ENCODE results near the gene B3GAT1.
A peak's percentile ranks its signal among the peaks of the same experiment; 100 is the strongest.
"Not testable (repeated sequence)": the region's sequence is repeated elsewhere in the genome, so short reads cannot be mapped to it uniquely, and the experiment has no call there.

B3GAT1 gene

GRCh38 chr11:134412203-134413042, at the start of gene B3GAT1:
Gene B3GAT1 (minus strand): TSS chr11:134412242. CDS start chr11:134387659, 24,583 bp downstream.
- peak; percentile 31 for DNase-seq

- DNase-seq, result no peak
Measured at GRCh38 chr11:134461621-134462020, 49.6 kb upstream of the B3GAT1 start.

GRCh38 chr11:134460881-134461280, 48.8 kb upstream of the B3GAT1 start:
- DNase-seq, result no peak

GRCh38 chr11:134460062-134460561, 48.1 kb upstream of the B3GAT1 start:
- no peak for DNase-seq

- no peak for DNase-seq
Measured at GRCh38 chr11:134459246-134460061, 47.4 kb upstream of the B3GAT1 start.

GRCh38 chr11:134457411-134458007, 45.5 kb upstream of the B3GAT1 start:
- DNase-seq, result not testable (repeated sequence)

GRCh38 chr11:134455516-134455915, 43.5 kb upstream of the B3GAT1 start:
- no peak for DNase-seq

GRCh38 chr11:134454146-134454690, 42.2 kb upstream of the B3GAT1 start:
- DNase-seq, result no peak

- no peak for DNase-seq
Measured at GRCh38 chr11:134453441-134453840, 41.4 kb upstream of the B3GAT1 start.

GRCh38 chr11:134452838-134453155, 40.8 kb upstream of the B3GAT1 start:
- no peak for DNase-seq

GRCh38 chr11:134452026-134452837, 40.2 kb upstream of the B3GAT1 start:
- no peak for DNase-seq

- no peak for DNase-seq
Measured at GRCh38 chr11:134450186-134450585, 38.1 kb upstream of the B3GAT1 start.

- no peak for DNase-seq
Measured at GRCh38 chr11:134449713-134450112, 37.7 kb upstream of the B3GAT1 start.

GRCh38 chr11:134449051-134449450, 37.0 kb upstream of the B3GAT1 start:
- no peak for DNase-seq

- no peak for DNase-seq
Measured at GRCh38 chr11:134447696-134448095, 35.7 kb upstream of the B3GAT1 start.

GRCh38 chr11:134445601-134446325, 33.7 kb upstream of the B3GAT1 start:
- no peak for DNase-seq

GRCh38 chr11:134444160-134445108, 32.4 kb upstream of the B3GAT1 start:
- not testable (repeated sequence) for DNase-seq

GRCh38 chr11:134443246-134443645, 31.2 kb upstream of the B3GAT1 start:
- no peak for DNase-seq

- DNase-seq, result no peak
Measured at GRCh38 chr11:134442246-134442645, 30.2 kb upstream of the B3GAT1 start.

GRCh38 chr11:134441706-134442105, 29.7 kb upstream of the B3GAT1 start:
- no peak for DNase-seq

Data from activated T-cell treated with anti-CD3 and anti-CD28 coated beads, Interleukin-2, amount 50 U/mL, for 1 hour (primary cell).